ENCODE results near the gene TRAPPC6A. TPM values are rescaled to one million over a fixed set of nuclear protein-coding genes. Genes with fewer than 3 reads are reported as not detected.

TRAPPC6A gene
- total and polyA plus RNA-seq, 2 of the 13 experiments (the other 11 are each of a cell fraction or from before 2014, with no cell fraction given) = 6.5 to 21.0 TPM

DNA sequence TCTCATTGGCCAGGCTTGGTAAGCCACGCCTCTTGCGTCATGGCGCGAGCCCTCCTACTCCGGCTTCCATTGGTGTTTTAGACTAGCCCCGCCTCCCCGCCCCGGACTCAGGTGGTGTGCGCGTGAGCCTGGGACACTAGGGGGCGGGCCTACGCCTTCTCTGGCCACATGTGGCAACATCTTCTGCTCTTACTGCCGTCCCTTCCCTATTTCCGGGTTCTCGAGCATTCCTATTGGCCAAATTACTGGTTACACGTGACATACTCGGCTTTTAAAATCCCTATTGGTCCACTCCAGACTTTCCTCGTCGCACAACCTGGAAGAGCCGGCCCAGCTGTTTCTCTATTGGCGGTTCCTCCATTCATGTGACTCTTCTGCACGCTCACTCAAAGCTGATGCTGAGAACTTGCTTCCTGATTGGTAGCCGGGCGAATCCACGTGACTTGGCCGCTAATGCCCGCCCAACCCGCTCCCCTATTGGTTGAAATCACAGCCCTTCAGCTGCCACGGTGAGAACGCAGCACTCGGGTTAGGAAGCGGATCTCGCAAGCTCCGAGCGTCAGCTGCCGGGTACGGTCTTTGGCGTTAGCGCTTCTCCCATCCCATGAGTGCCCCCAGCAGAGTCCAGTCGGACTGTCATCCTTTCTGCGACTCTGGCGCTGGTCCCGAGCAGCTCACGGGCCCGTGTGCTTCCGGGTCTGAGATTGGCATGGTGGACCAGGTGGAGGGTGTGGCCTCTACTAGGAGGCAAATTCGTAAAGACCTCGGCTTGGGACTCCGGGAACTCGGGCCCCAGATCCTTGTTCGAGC is 430 bp upstream of the TRAPPC6A start, which contains the start of gene BLOC1S3 (continued):
- TF ChIP-seq, protein P1, sequence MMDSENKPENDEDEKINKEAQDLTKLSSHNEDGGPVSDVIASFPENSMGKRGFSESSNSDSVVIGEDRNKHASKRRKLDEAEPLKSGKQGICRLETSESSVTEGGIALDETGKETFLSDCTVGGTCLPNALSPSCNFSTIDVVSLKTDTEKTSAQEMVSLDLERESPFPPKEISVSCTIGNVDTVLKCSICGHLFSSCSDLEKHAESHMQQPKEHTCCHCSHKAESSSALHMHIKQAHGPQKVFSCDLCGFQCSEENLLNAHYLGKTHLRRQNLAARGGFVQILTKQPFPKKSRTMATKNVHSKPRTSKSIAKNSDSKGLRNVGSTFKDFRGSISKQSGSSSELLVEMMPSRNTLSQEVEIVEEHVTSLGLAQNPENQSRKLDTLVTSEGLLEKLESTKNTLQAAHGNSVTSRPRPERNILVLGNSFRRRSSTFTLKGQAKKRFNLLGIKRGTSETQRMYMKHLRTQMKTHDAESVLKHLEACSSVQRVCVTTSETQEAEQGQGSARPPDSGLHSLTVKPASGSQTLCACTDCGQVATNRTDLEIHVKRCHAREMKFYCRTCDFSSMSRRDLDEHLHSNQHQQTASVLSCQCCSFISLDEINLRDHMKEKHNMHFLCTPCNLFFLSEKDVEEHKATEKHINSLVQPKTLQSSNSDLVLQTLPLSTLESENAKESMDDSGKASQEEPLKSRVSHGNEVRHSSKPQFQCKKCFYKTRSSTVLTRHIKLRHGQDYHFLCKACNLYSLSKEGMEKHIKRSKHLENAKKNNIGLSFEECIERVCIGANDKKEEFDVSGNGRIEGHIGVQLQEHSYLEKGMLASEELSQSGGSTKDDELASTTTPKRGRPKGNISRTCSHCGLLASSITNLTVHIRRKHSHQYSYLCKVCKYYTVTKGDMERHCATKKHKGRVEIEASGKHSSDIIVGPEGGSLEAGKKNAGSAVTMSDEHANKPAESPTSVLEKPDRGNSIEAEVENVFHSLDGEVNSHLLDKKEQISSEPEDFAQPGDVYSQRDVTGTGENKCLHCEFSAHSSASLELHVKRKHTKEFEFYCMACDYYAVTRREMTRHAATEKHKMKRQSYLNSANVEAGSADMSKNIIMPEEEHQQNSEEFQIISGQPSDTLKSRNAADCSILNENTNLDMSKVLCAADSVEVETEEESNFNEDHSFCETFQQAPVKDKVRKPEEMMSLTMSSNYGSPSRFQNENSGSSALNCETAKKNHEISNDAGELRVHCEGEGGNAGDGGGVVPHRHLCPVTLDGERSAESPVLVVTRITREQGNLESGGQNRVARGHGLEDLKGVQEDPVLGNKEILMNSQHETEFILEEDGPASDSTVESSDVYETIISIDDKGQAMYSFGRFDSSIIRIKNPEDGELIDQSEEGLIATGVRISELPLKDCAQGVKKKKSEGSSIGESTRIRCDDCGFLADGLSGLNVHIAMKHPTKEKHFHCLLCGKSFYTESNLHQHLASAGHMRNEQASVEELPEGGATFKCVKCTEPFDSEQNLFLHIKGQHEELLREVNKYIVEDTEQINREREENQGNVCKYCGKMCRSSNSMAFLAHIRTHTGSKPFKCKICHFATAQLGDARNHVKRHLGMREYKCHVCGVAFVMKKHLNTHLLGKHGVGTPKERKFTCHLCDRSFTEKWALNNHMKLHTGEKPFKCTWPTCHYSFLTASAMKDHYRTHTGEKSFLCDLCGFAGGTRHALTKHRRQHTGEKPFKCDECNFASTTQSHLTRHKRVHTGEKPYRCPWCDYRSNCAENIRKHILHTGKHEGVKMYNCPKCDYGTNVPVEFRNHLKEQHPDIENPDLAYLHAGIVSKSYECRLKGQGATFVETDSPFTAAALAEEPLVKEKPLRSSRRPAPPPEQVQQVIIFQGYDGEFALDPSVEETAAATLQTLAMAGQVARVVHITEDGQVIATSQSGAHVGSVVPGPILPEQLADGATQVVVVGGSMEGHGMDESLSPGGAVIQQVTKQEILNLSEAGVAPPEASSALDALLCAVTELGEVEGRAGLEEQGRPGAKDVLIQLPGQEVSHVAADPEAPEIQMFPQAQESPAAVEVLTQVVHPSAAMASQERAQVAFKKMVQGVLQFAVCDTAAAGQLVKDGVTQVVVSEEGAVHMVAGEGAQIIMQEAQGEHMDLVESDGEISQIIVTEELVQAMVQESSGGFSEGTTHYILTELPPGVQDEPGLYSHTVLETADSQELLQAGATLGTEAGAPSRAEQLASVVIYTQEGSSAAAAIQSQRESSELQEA (CRISPR knock-in tag; IDR thresholded peaks at IDR 0.05; ENCODE audit: not compliant biosample characterization) = peak; percentile 21
- no peak for TF ChIP-seq NR3C1 (CRISPR knock-in tag; IDR thresholded peaks at IDR 0.05)
- TF ChIP-seq, protein P2, sequence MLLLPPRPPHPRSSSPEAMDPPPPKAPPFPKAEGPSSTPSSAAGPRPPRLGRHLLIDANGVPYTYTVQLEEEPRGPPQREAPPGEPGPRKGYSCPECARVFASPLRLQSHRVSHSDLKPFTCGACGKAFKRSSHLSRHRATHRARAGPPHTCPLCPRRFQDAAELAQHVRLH (CRISPR knock-in tag; IDR thresholded peaks at IDR 0.05; ENCODE audit: borderline replicate concordance, low read depth) = no peak
- TF ChIP-seq, protein P3, sequence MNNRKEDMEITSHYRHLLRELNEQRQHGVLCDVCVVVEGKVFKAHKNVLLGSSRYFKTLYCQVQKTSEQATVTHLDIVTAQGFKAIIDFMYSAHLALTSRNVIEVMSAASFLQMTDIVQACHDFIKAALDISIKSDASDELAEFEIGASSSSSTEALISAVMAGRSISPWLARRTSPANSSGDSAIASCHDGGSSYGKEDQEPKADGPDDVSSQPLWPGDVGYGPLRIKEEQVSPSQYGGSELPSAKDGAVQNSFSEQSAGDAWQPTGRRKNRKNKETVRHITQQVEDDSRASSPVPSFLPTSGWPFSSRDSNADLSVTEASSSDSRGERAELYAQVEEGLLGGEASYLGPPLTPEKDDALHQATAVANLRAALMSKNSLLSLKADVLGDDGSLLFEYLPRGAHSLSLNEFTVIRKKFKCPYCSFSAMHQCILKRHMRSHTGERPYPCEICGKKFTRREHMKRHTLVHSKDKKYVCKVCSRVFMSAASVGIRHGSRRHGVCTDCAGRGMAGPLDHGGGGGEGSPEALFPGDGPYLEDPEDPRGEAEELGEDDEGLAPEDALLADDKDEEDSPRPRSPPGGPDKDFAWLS (CRISPR knock-in tag; IDR thresholded peaks at IDR 0.05; ENCODE audit: borderline replicate concordance) = no peak
- TF ChIP-seq MAZ (IDR thresholded peaks at IDR 0.05; ENCODE audit: borderline replicate concordance, low read depth, low read length) = no peak
- no peak; the same call in none of the 2 replicates for TF ChIP-seq MAZ (CRISPR knock-in tag; IDR thresholded peaks at IDR 0.05; ENCODE audit: low read depth)
- TF ChIP-seq ZNF225 (CRISPR knock-in tag; IDR thresholded peaks at IDR 0.05) = no peak
- TF ChIP-seq ZNF772 (CRISPR knock-in tag; IDR thresholded peaks at IDR 0.05) = no peak
- no peak for TF ChIP-seq SMARCE1 (IDR thresholded peaks at IDR 0.05; ENCODE audit: borderline replicate concordance)
- no peak; the same call in 1 of the 2 replicates for TF ChIP-seq SMAD1 (CRISPR knock-in tag; IDR thresholded peaks at IDR 0.05; ENCODE audit: borderline replicate concordance, low read depth)
- TF ChIP-seq, protein P4, sequence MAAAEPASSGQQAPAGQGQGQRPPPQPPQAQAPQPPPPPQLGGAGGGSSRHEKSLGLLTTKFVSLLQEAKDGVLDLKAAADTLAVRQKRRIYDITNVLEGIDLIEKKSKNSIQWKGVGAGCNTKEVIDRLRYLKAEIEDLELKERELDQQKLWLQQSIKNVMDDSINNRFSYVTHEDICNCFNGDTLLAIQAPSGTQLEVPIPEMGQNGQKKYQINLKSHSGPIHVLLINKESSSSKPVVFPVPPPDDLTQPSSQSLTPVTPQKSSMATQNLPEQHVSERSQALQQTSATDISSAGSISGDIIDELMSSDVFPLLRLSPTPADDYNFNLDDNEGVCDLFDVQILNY (CRISPR knock-in tag; conservative IDR thresholded peaks at IDR 0.05) = no peak
- TF ChIP-seq TEAD2 (CRISPR knock-in tag; IDR thresholded peaks at IDR 0.05) = no peak
- TF ChIP-seq GZF1 (CRISPR knock-in tag; IDR thresholded peaks at IDR 0.05) = no peak
- TF ChIP-seq PHF8 (CRISPR knock-in tag; IDR thresholded peaks at IDR 0.05) = peak; percentile 65
- no peak for TF ChIP-seq HINFP (CRISPR knock-in tag; IDR thresholded peaks at IDR 0.05; ENCODE audit: low read depth)

Data from HepG2 (cell line).